Measurements from ENCODE around the gene DEFB127.
"Not testable (repeated sequence)": the region's sequence is repeated elsewhere in the genome, so short reads cannot be mapped to it uniquely, and the experiment has no call there.

The DEFB127 gene, protein sequence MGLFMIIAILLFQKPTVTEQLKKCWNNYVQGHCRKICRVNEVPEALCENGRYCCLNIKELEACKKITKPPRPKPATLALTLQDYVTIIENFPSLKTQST

DNA sequence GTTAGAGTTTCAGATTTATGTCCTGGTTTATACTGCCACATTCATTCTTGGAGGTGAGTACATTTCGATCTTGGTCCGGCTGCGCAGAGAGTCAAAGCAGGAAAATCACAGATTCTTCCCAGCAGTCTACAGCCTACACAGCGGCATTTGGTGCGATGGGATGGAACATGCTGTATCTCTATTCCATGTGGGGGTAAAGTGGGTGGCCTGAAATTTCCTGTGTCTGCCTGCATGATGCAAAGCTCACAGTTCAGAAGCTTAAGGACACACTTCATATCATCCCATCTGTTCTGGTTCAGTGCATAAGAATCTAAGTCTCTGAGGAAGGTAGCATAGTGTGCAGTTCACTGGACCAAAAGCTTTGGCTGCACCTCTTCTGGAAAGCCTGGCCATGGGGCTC lies at the start of gene DEFB127:
Gene DEFB127, plus strand, starts transcription at position 301 of the 400 bp plus-strand sequence. Its CDS starts 91 bp downstream, at position 392.
- DNase-seq: no peak

- no peak for DNase-seq
Measured at GRCh38 chr20:112396-112795, 44.9 kb upstream of the DEFB127 start.

- no peak for DNase-seq
Measured at GRCh38 chr20:117518-117917, 39.7 kb upstream of the DEFB127 start.

GRCh38 chr20:129786-130323 lies 27.4 kb upstream of the DEFB127 start:
- not testable (repeated sequence) for DNase-seq

- DNase-seq: peak; percentile 38
Measured at GRCh38 chr20:137668-138490, 19.4 kb upstream of the DEFB127 start.

- no peak for DNase-seq
Measured at GRCh38 chr20:142290-142689, 15.0 kb upstream of the DEFB127 start, which contains the start of gene DEFB126. DEFB126 (plus strand) TSS chr20:142590; CDS start chr20:142629, 39 bp downstream.

DNA sequence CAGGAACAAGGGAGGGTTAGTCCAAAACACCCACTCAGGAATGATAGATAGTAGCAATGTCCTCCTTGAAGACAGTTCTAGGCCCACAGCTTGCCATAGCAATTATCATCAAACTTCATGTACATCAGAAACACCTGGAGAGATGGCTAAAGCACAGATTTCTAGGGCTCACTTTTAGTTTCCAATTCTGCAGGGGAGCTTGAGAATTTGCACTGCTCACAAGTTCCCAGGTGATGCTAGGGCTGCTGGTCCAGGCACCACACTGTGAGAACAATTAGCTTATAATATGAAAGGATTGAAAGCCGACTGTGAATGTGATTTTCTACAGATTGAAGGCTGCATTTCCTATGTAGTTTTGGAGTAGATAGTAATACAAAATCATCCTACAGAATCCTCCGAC lies 11.4 kb upstream of the DEFB127 start:
- DNase-seq: no peak

- DNase-seq: no peak
Measured at GRCh38 chr20:152131-152530, 5.1 kb upstream of the DEFB127 start.

DNA sequence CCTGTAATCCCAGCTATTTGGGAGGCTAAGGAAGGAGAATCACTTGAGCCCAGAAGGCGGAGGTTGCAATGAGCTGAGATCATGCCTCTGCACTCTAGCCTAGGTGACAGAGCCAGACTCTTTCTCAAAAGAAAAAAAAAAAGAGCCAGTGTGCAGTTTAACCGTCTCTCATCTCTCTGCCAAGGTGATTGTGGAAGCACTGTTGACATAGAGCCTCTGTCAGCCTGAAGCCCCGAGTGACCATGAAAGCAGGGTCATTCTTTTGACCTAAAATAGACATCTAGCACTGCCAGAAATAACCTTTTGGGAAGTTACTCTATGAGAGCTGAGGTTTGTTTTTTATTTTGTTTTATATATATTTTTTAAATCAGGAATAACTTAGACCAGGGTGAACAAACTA lies 7.4 kb downstream of the DEFB127 start:
- no peak for DNase-seq

DNA sequence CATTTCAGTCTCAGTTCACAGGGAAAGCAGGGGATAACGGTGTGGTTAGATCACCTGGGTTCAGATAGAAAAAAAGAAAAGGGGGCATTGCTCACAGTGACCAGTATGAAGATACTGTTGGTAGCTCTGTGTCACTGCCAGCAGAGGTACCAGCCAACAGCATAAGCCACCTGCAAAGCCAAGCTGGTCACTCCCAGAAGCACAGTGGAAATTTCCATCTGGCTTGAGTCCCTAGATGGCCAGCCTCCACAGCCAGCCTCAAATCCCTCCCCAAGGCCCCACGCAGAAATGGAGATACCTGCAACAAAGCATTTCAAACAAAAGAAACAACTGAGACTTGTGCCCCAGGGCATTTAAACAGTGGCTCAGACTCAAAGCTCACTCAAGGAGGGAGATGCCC lies 11.6 kb downstream of the DEFB127 start:
- DNase-seq: no peak

GRCh38 chr20:184288-184687 lies 27.0 kb downstream of the DEFB127 start:
- no peak for DNase-seq

DNA sequence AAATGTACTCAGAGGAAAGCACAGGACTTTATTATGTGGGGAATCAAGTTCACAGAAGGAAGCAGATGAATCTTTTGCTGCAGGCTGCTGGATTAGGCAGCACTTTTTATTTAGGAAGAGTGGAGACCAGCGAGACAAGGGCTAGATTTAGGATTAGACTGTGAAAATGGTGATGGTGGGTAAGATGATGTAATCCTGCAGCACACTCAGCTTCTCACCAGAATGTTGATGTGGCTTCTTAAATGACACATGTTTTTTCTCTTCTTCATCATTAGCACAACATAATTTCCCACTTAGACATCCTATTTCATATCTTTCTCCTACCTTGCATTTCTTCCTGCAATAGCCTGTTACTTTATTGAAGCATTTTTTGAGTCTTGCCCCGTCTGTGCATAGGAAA lies 30.5 kb downstream of the DEFB127 start:
- DNase-seq: no peak

DNA sequence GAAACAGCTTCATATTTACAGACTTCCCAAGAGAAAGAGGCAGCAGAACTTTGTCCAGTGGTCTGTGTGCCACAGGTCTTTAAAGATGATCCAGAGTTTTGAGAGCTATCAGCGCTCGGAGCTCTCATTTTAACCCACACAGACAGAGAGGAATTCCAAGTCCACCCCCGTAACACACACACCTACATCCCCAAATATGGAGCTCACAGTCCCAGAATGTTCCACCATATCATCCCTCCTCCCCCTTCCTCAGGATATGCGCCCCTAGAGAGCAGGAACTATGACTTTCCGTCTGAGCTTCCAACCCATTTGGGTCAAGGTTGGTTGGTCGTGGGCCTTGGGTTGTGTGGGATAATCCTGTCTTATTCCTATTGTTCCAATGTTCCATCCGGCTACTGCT lies 32.4 kb downstream of the DEFB127 start, which contains the start of gene DEFB128:
Gene DEFB128, minus strand, starts transcription at position 101 of the 400 bp plus-strand sequence. Its CDS starts 88 bp downstream, at position 13.
- no peak for DNase-seq

DNA sequence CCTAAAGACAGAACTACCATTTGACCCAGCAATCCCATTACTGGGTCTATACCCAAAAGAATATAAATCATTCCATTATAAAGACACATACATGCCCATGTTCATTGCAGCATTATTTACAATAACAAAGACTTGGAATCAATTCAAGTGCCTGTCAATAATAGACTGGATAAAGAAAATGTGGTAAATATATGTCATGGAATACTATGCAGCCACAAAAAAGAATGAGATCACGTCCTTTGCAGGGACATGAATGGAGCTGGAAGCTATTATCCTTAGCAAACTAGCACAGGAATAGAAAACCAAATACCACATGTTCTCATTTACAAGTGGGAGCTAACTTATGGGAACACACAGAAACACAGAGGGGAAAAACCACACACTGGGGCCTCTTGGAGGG lies 41.0 kb downstream of the DEFB127 start:
- no peak for DNase-seq

GRCh38 chr20:199996-200395 lies 42.7 kb downstream of the DEFB127 start:
- no peak for DNase-seq

DNA sequence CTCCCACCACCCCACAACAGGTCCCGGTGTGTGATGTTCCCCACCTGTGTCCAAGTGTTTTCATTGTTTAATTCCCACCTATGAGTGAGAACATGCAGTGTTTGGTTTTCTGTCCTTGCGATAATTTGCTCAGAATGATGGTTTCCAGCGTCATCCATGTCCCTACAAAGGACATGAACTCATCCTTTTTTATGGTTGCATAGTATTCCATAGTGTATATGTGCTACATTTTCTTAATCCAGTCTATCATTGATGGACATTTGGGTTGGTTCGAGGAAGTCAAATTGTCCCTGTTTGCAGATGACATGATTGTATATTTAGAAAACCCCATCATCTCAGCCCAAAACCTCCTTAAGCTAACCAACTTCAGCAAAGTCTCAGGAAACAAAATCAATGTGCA lies 46.4 kb downstream of the DEFB127 start:
- not testable (repeated sequence) for DNase-seq
